Liver (tissue), 3 donors: ENCODE data around the gene NDUFA7.

Experiments
- ATF3 ChIP-seq: IDR thresholded peaks from 2 replicates; pipeline ENCODE4 v1.6.1; 2016; ENCODE audit warnings: antibody characterized with exemption
- CTCF ChIP-seq: fragments of 150-350 bp; IDR thresholded peaks from 2 replicates; pipeline ENCODE4 v1.5.1; 2017; ENCODE audit warnings: improper control_type of control experiment, low read depth, low read length; ENCODE audit not compliant: missing input control
- JUND ChIP-seq, 2 donors: IDR thresholded peaks; 2 replicates each; pipeline ENCODE4 v1.6.1; 2016; ENCODE audit warnings: antibody characterized with exemption in 2 of 2
- MAX ChIP-seq: IDR thresholded peaks from 2 replicates; pipeline ENCODE4 v1.6.1; 2016; ENCODE audit warnings: antibody characterized with exemption
- ZBTB33 ChIP-seq: IDR thresholded peaks from 2 replicates; pipeline ENCODE4 v1.6.1; 2016; ENCODE audit warnings: antibody characterized with exemption
- donor health status: healthy.
- donor health status: healthy.

GRCh38 chr19:8367327-8368001 lies 46.3 kb upstream of the NDUFA7 start:
- TF ChIP-seq CTCF, result no peak
- TF ChIP-seq ATF3, result no peak
- TF ChIP-seq MAX, result peak; percentile 34
- no peak for TF ChIP-seq ZBTB33
- peak in 1 of 2 donors; percentile 3 for TF ChIP-seq JUND (IDR thresholded peaks at IDR 0.05)
